HG02970 (cell line): Measurements from ENCODE around the gene CANX.

Experiments
- ATAC-seq: cut with Tn5 transposase; IDR thresholded peaks from one replicate; pipeline ENCODE4 v1.9.1; 2021; ENCODE audit warnings: mild to moderate bottlenecking, moderate library complexity, moderate number of reproducible peaks; ENCODE audit not compliant: unreplicated experiment, low FRiP score

Gene CANX

GRCh38 chr5:179773686-179774040 is 74.9 kb downstream of the CANX start:
- ATAC-seq: no peak

GRCh38 chr5:179774442-179774841 is 75.7 kb downstream of the CANX start:
- no peak for ATAC-seq

GRCh38 chr5:179776411-179776938 is 77.7 kb downstream of the CANX start:
- no peak for ATAC-seq

- no peak for ATAC-seq
Measured at GRCh38 chr5:179777456-179777855, 78.7 kb downstream of the CANX start.

GRCh38 chr5:179777909-179778308 is 79.1 kb downstream of the CANX start:
- no peak for ATAC-seq

- no peak for ATAC-seq
Measured at GRCh38 chr5:179778591-179778990, 79.8 kb downstream of the CANX start.

- ATAC-seq: no peak
Measured at GRCh38 chr5:179779826-179780225, 81.1 kb downstream of the CANX start.

- no peak for ATAC-seq
Measured at GRCh38 chr5:179780362-179780761, 81.6 kb downstream of the CANX start.
